ENCODE measurements around the gene MRTFB.
"Not testable (repeated sequence)": the region's sequence is repeated elsewhere in the genome, so short reads cannot be mapped to it uniquely, and the experiment has no call there.

Gene MRTFB

GRCh38 chr16:14121142-14121541 is 50.0 kb downstream of the MRTFB start:
- Histone ChIP-seq H3K27ac (ENCODE audit: low read depth, low read length, severe bottlenecking) (no peak overlapping the region), H3K9me3 (ENCODE audit: control insufficient read depth, low read length) (no peaks in the 10 kb centered on the region), H3K4me1 (ENCODE audit: control insufficient read depth, insufficient read depth, low read length, poor library complexity, severe bottlenecking) (no peaks in the 10 kb centered on the region), H3K4me3 (ENCODE audit: extremely low read depth, insufficient read depth, low read length, poor library complexity, severe bottlenecking) (no peak overlapping the region), H3K36me3 (ENCODE audit: control insufficient read depth, insufficient read depth, low read length) (no peaks in the 10 kb centered on the region)
- WGBS, 2 experiments (ENCODE audit: insufficient coverage in 2 of 2) = 100% methylated on average over 2 of the region's 2 CpGs; no CpG with 5 or more reads in 1 of the 2 experiments

GRCh38 chr16:14121872-14122271 is 50.8 kb downstream of the MRTFB start:
- Histone ChIP-seq H3K36me3 (ENCODE audit: control insufficient read depth, insufficient read depth, low read length) (no peaks in the 10 kb centered on the region), H3K9me3 (ENCODE audit: control insufficient read depth, low read length) (no peaks in the 10 kb centered on the region), H3K4me3 (ENCODE audit: extremely low read depth, insufficient read depth, low read length, poor library complexity, severe bottlenecking) (no peak overlapping the region), H3K4me1 (ENCODE audit: control insufficient read depth, insufficient read depth, low read length, poor library complexity, severe bottlenecking) (no peaks in the 10 kb centered on the region), H3K27ac (ENCODE audit: low read depth, low read length, severe bottlenecking) (no peak overlapping the region)
- WGBS, 2 experiments (ENCODE audit: insufficient coverage in 2 of 2) = no CpG with 5 or more reads among the region's 3 CpGs

GRCh38 chr16:14122430-14122829 is 51.3 kb downstream of the MRTFB start:
- WGBS, 2 experiments (ENCODE audit: insufficient coverage in 2 of 2) = no CpG with 5 or more reads among the region's 3 CpGs
- not testable (repeated sequence) for H3K9me3 ChIP-seq (ENCODE audit: control insufficient read depth, low read length); H3K36me3 ChIP-seq (ENCODE audit: control insufficient read depth, insufficient read depth, low read length); H3K4me3 ChIP-seq (ENCODE audit: extremely low read depth, insufficient read depth, low read length, poor library complexity, severe bottlenecking); H3K4me1 ChIP-seq (ENCODE audit: control insufficient read depth, insufficient read depth, low read length, poor library complexity, severe bottlenecking); H3K27ac ChIP-seq (ENCODE audit: low read depth, low read length, severe bottlenecking)

- no peaks in the 10 kb centered on the region for H3K4me1 ChIP-seq (ENCODE audit: control insufficient read depth, insufficient read depth, low read length, poor library complexity, severe bottlenecking)
- no peaks in the 10 kb centered on the region for H3K36me3 ChIP-seq (ENCODE audit: control insufficient read depth, insufficient read depth, low read length)
- no peak overlapping the region for H3K4me3 ChIP-seq (ENCODE audit: extremely low read depth, insufficient read depth, low read length, poor library complexity, severe bottlenecking)
- no peak overlapping the region for H3K27ac ChIP-seq (ENCODE audit: low read depth, low read length, severe bottlenecking)
- WGBS, 2 experiments (ENCODE audit: insufficient coverage in 2 of 2) = 82 to 88% methylated on average over 2 to 4 of the region's 5 CpGs
- no peaks in the 10 kb centered on the region for H3K9me3 ChIP-seq (ENCODE audit: control insufficient read depth, low read length)
Observed at GRCh38 chr16:14125000-14125681, 54.0 kb downstream of the MRTFB start.

- H3K27ac ChIP-seq (ENCODE audit: low read depth, low read length, severe bottlenecking) = no peak overlapping the region
- no CpG with 5 or more reads among the region's 3 CpGs for WGBS, 2 experiments (ENCODE audit: insufficient coverage in 2 of 2)
- no peak overlapping the region for H3K4me3 ChIP-seq (ENCODE audit: extremely low read depth, insufficient read depth, low read length, poor library complexity, severe bottlenecking)
- H3K36me3 ChIP-seq (ENCODE audit: control insufficient read depth, insufficient read depth, low read length) = no peaks in the 10 kb centered on the region
- no peaks in the 10 kb centered on the region for H3K4me1 ChIP-seq (ENCODE audit: control insufficient read depth, insufficient read depth, low read length, poor library complexity, severe bottlenecking)
- H3K9me3 ChIP-seq (ENCODE audit: control insufficient read depth, low read length) = no peaks in the 10 kb centered on the region
Observed at GRCh38 chr16:14125708-14126107, 54.6 kb downstream of the MRTFB start.

- no peaks in the 10 kb centered on the region for H3K36me3 ChIP-seq (ENCODE audit: control insufficient read depth, insufficient read depth, low read length)
- H3K27ac ChIP-seq (ENCODE audit: low read depth, low read length, severe bottlenecking) = no peak overlapping the region
- WGBS, 2 experiments (ENCODE audit: insufficient coverage in 2 of 2) = 91 to 93% methylated on average over 4 to 5 of the region's 5 CpGs
- H3K9me3 ChIP-seq (ENCODE audit: control insufficient read depth, low read length) = no peaks in the 10 kb centered on the region
- no peak overlapping the region for H3K4me3 ChIP-seq (ENCODE audit: extremely low read depth, insufficient read depth, low read length, poor library complexity, severe bottlenecking)
- no peaks in the 10 kb centered on the region for H3K4me1 ChIP-seq (ENCODE audit: control insufficient read depth, insufficient read depth, low read length, poor library complexity, severe bottlenecking)
Observed at GRCh38 chr16:14128097-14128496, 57.0 kb downstream of the MRTFB start.

- WGBS, 2 experiments (ENCODE audit: insufficient coverage in 2 of 2) = 88 to 100% methylated on average over 2 to 4 of the region's 5 CpGs
- Histone ChIP-seq H3K27ac (ENCODE audit: low read depth, low read length, severe bottlenecking) (no peak overlapping the region), H3K36me3 (ENCODE audit: control insufficient read depth, insufficient read depth, low read length) (no peaks in the 10 kb centered on the region), H3K9me3 (ENCODE audit: control insufficient read depth, low read length) (no peaks in the 10 kb centered on the region), H3K4me3 (ENCODE audit: extremely low read depth, insufficient read depth, low read length, poor library complexity, severe bottlenecking) (no peak overlapping the region), H3K4me1 (ENCODE audit: control insufficient read depth, insufficient read depth, low read length, poor library complexity, severe bottlenecking) (no peaks in the 10 kb centered on the region)
Observed at GRCh38 chr16:14129502-14129901, 58.4 kb downstream of the MRTFB start.

- no peak overlapping the region for H3K4me3 ChIP-seq (ENCODE audit: extremely low read depth, insufficient read depth, low read length, poor library complexity, severe bottlenecking)
- H3K27ac ChIP-seq (ENCODE audit: low read depth, low read length, severe bottlenecking) = no peak overlapping the region
- H3K36me3 ChIP-seq (ENCODE audit: control insufficient read depth, insufficient read depth, low read length) = no peaks in the 10 kb centered on the region
- no CpG with 5 or more reads among the region's 4 CpGs for WGBS, 2 experiments (ENCODE audit: insufficient coverage in 2 of 2)
- H3K9me3 ChIP-seq (ENCODE audit: control insufficient read depth, low read length) = no peaks in the 10 kb centered on the region
- H3K4me1 ChIP-seq (ENCODE audit: control insufficient read depth, insufficient read depth, low read length, poor library complexity, severe bottlenecking) = no peaks in the 10 kb centered on the region
Observed at GRCh38 chr16:14131774-14132695, 60.9 kb downstream of the MRTFB start.

GRCh38 chr16:14132696-14133048 is 61.6 kb downstream of the MRTFB start:
- 88 to 100% methylated on average over 2 to 3 of the region's 4 CpGs for WGBS, 2 experiments (ENCODE audit: insufficient coverage in 2 of 2)
- no peak overlapping the region for H3K4me3 ChIP-seq (ENCODE audit: extremely low read depth, insufficient read depth, low read length, poor library complexity, severe bottlenecking)
- H3K36me3 ChIP-seq (ENCODE audit: control insufficient read depth, insufficient read depth, low read length) = no peaks in the 10 kb centered on the region
- no peaks in the 10 kb centered on the region for H3K9me3 ChIP-seq (ENCODE audit: control insufficient read depth, low read length)
- H3K27ac ChIP-seq (ENCODE audit: low read depth, low read length, severe bottlenecking) = no peak overlapping the region
- no peaks in the 10 kb centered on the region for H3K4me1 ChIP-seq (ENCODE audit: control insufficient read depth, insufficient read depth, low read length, poor library complexity, severe bottlenecking)

GRCh38 chr16:14133907-14134306 is 62.8 kb downstream of the MRTFB start:
- H3K36me3 ChIP-seq (ENCODE audit: control insufficient read depth, insufficient read depth, low read length) = no peaks in the 10 kb centered on the region
- H3K4me3 ChIP-seq (ENCODE audit: extremely low read depth, insufficient read depth, low read length, poor library complexity, severe bottlenecking) = no peak overlapping the region
- no peaks in the 10 kb centered on the region for H3K4me1 ChIP-seq (ENCODE audit: control insufficient read depth, insufficient read depth, low read length, poor library complexity, severe bottlenecking)
- H3K9me3 ChIP-seq (ENCODE audit: control insufficient read depth, low read length) = no peaks in the 10 kb centered on the region
- no peak overlapping the region for H3K27ac ChIP-seq (ENCODE audit: low read depth, low read length, severe bottlenecking)
- no CpG with 5 or more reads among the region's 1 CpG for WGBS, 2 experiments (ENCODE audit: insufficient coverage in 2 of 2)

GRCh38 chr16:14135704-14136103 is 64.6 kb downstream of the MRTFB start:
- Histone ChIP-seq H3K4me3 (ENCODE audit: extremely low read depth, insufficient read depth, low read length, poor library complexity, severe bottlenecking) (no peak overlapping the region), H3K9me3 (ENCODE audit: control insufficient read depth, low read length) (peaks cover 4% of the 10 kb centered on the region), H3K27ac (ENCODE audit: low read depth, low read length, severe bottlenecking) (no peak overlapping the region), H3K4me1 (ENCODE audit: control insufficient read depth, insufficient read depth, low read length, poor library complexity, severe bottlenecking) (no peaks in the 10 kb centered on the region), H3K36me3 (ENCODE audit: control insufficient read depth, insufficient read depth, low read length) (peaks cover 7% of the 10 kb centered on the region)
- 71 to 85% methylated on average over 3 of the region's 5 CpGs for WGBS, 2 experiments (ENCODE audit: insufficient coverage in 2 of 2)

Measured in mesodermal cell (in vitro differentiated cells).